ENCODE results near the gene ZNF557.

DNA sequence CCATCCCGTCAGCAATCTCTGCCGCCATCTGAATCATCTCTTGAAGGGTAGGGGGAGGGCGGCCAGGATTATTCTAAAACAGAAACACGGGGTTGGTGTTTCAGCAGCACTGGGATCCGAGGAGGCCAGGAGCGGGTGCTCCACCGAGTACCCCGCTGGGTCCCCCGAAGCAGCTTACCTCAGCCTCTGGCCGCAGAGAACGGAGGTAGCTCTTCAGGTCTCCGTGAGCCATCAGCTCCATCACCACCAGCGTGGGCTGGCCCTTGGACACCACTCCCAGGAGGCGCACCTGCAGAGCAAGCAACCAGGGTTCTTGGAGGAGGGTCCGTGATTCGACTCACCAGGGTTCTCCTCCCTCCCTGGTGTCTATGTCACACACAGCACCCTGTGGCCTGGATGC is 53.2 kb downstream of the ZNF557 start:
- TF ChIP-seq CTCF (conservative IDR thresholded peaks at IDR 0.05; ENCODE audit: low read depth, low read length) (no peak), EZH2 (IDR thresholded peaks at IDR 0.05; ENCODE audit: borderline replicate concordance, low read depth, low read length, poor library complexity, severe bottlenecking) (no peak)
